OCI-LY7 (cell line): ENCODE results near the gene MPPED1. TPM values are rescaled to one million over a fixed set of nuclear protein-coding genes. Genes with fewer than 3 reads are reported as not detected.

Source experiments
- BruUV-seq: library from RNA; stranded (reverse); fragments of 400-500 nt; replicated peaks from 2 replicates; lab custom pipeline; 2021; lab: Mats Ljungman, UMichigan
- CTCF ChIA-PET: fragments of 300-600 bp; sonication (Branson Sonifier 250); formaldehyde crosslinking; loops from one replicate; lab custom pipeline; 2022; ENCODE audit warnings: antibody characterized with exemption; ENCODE audit not compliant: unreplicated experiment; lab: Charles Lee
- POLR2A ChIA-PET: fragments of 300-600 bp; sonication (Branson Sonifier 250); formaldehyde crosslinking; loops from one replicate; lab custom pipeline; 2022; ENCODE audit warnings: antibody characterized with exemption; lab: Charles Lee
- DNase-seq: peaks from one replicate; pipeline ENCODE4 v3.0.0-alpha.2; 2015; ENCODE audit warnings: low spot score
- H2AFZ ChIP-seq: fragments of 200-600 bp; sonication (generic), shearing (Covaris generic); 2 replicates; pipeline ENCODE4 v1.6.1; 2014; ENCODE audit warnings: mild to moderate bottlenecking, antibody characterized with exemption, low read length, moderate library complexity
- H3K27ac ChIP-seq: fragments of 200-600 bp; sonication (generic); 2 replicates; pipeline ENCODE4 v1.5.1; 2014; ENCODE audit warnings: mixed run types, low read depth, mild to moderate bottlenecking, moderate library complexity, low read length, inconsistent platforms; ENCODE audit not compliant: poor library complexity, severe bottlenecking
- H3K36me3 ChIP-seq: fragments of 200-600 bp; sonication (generic); 2 replicates; pipeline ENCODE4 v1.6.1; 2014; ENCODE audit warnings: mild to moderate bottlenecking, antibody characterized with exemption, low read length, moderate library complexity, mixed read lengths; ENCODE audit not compliant: insufficient read depth
- H3K4me1 ChIP-seq: fragments of 200-600 bp; sonication (generic); 2 replicates; pipeline ENCODE4 v1.5.1; 2014; ENCODE audit warnings: mild to moderate bottlenecking, low read length; ENCODE audit not compliant: insufficient read depth, poor library complexity, severe bottlenecking
- H3K4me2 ChIP-seq: fragments of 200-600 bp; sonication (generic); 2 replicates; pipeline ENCODE4 v1.6.1; 2014; ENCODE audit warnings: mild to moderate bottlenecking, low read length
- H3K4me3 ChIP-seq: fragments of 200-600 bp; sonication (generic); 2 replicates; pipeline ENCODE4 v1.5.1; 2014; ENCODE audit warnings: mild to moderate bottlenecking, low read depth, low read length; ENCODE audit not compliant: poor library complexity, severe bottlenecking
- H3K79me2 ChIP-seq: fragments of 200-600 bp; sonication (generic); 2 replicates; pipeline ENCODE4 v1.6.1; 2016; ENCODE audit warnings: low read depth, mild to moderate bottlenecking, low read length, moderate library complexity, mixed read lengths; ENCODE audit not compliant: insufficient read depth
- H3K9me2 ChIP-seq: fragments of 200-600 bp; sonication (generic); 2 replicates; pipeline ENCODE4 v1.6.1; 2016; ENCODE audit warnings: mild to moderate bottlenecking, low read length, mixed read lengths; ENCODE audit not compliant: insufficient read depth
- H3K9me3 ChIP-seq: fragments of 200-600 bp; sonication (generic); 2 replicates; pipeline ENCODE4 v1.6.1; 2014; ENCODE audit warnings: mild to moderate bottlenecking, mixed run types, low read length, mixed read lengths
- H4K20me1 ChIP-seq: fragments of 200-600 bp; sonication (generic); 2 replicates; pipeline ENCODE4 v1.6.1; 2014; ENCODE audit warnings: mild to moderate bottlenecking, antibody characterized with exemption, low read length, moderate library complexity, mixed read lengths; ENCODE audit not compliant: insufficient read depth
- EZH2phosphoT487 ChIP-seq: fragments of 200-600 bp; sonication (generic); IDR thresholded peaks from 2 replicates; pipeline ENCODE4 v1.6.1; 2018; ENCODE audit warnings: low read depth, borderline replicate concordance, mild to moderate bottlenecking, mixed run types, antibody characterized with exemption, low read length, moderate library complexity, mixed read lengths
- intact Hi-C: fragments of 100-400 bp; cut with micrococcal nuclease; formaldehyde crosslinking; loops from one replicate; pipeline ENCODE4 v1.10.0; 2022; ENCODE audit not compliant: unreplicated experiment
- total RNA-seq, 2 experiments: library from RNA; depleted of rRNA in 1 of 2; stranded (reverse); fragments of >200 nt in 1 of 2; shearing (Covaris generic) in 1 of 2; gene quantifications; 2 replicates each; pipeline ENCODE4 v1.2.3, GENCODE V29; 2014 to 2022
- TF ChIP-seq, protein P1 (sequence below): fragments of 200-600 bp; sonication (generic); conservative IDR thresholded peaks from 2 replicates; pipeline ENCODE4 v1.5.1; 2014; ENCODE audit warnings: mild to moderate bottlenecking, antibody characterized with exemption, low read length, moderate library complexity, mixed read lengths

Gene MPPED1
- total RNA-seq, 2 experiments from 2014 or later, result not detected

DNA sequence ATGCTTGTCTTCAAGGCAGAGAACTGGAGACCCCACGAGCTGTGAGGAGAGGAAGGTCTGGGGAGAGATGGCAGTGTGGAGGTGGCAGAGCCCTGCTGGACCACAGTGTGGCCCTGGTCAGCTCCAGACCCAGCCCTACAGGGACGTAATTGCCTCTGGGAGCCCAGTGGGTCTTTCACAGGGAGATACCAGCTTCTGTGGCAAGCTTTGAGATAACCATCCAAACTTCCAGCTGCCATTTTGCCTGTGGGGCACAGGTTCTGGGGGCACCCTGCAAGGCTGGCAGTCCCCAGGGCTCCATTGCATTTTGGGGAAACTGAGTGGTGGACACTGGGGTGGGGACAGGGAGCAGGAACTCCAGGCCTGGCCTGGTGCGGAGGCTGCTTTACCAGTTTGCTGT is 10.2 kb upstream of the MPPED1 start:
- no peak for TF ChIP-seq EZH2phosphoT487
- TF ChIP-seq, protein P1, sequence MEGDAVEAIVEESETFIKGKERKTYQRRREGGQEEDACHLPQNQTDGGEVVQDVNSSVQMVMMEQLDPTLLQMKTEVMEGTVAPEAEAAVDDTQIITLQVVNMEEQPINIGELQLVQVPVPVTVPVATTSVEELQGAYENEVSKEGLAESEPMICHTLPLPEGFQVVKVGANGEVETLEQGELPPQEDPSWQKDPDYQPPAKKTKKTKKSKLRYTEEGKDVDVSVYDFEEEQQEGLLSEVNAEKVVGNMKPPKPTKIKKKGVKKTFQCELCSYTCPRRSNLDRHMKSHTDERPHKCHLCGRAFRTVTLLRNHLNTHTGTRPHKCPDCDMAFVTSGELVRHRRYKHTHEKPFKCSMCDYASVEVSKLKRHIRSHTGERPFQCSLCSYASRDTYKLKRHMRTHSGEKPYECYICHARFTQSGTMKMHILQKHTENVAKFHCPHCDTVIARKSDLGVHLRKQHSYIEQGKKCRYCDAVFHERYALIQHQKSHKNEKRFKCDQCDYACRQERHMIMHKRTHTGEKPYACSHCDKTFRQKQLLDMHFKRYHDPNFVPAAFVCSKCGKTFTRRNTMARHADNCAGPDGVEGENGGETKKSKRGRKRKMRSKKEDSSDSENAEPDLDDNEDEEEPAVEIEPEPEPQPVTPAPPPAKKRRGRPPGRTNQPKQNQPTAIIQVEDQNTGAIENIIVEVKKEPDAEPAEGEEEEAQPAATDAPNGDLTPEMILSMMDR, result no peak
- Histone ChIP-seq H3K9me2 (no peaks in the 10 kb centered on the region), H3K4me2 (no peak overlapping the region), H3K36me3 (no peaks in the 10 kb centered on the region), H3K4me3 (no peak overlapping the region), H3K9me3 (no peaks in the 10 kb centered on the region), H4K20me1 (no peaks in the 10 kb centered on the region), H3K27ac (no peak overlapping the region), H3K4me1 (no peaks in the 10 kb centered on the region), H3K79me2 (no peaks in the 10 kb centered on the region), H2AFZ (no peak overlapping the region)
- intact Hi-C loops, result no loop called here
- ChIA-PET CTCF (no interaction called here), POLR2A (no interaction called here)
- no peak for DNase-seq
- BruUV-seq, result no TSS peak

DNA sequence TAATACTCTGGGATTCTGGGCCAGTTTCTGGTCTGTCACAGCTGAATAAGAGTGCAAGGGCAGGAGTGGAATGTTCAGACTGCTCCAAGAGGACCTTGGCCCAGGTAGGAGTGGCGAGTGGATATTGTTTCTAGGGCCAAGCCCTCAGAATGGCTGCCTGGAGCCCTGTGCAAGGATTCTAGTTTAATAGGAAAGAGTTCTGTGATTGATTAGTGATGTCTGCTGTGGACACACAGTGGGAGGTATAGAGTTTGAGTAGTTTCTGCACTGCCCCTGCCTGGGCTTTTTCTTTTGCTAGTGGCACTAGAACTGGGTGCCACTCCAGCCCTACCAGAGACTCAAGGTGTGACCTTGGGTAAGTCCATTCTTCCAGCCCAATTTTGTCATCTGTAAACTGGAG is 9.7 kb upstream of the MPPED1 start:
- H4K20me1 ChIP-seq, result no peaks in the 10 kb centered on the region
- TF ChIP-seq EZH2phosphoT487, result no peak
- TF ChIP-seq, protein P1, result no peak
- no peak overlapping the region for H3K4me3 ChIP-seq
- no peak overlapping the region for H2AFZ ChIP-seq
- BruUV-seq, result no TSS peak
- no peak overlapping the region for H3K4me2 ChIP-seq
- peak; percentile 4 for DNase-seq
- H3K9me3 ChIP-seq, result no peaks in the 10 kb centered on the region
- H3K36me3 ChIP-seq, result no peaks in the 10 kb centered on the region
- CTCF ChIA-PET, result no interaction called here
- no peaks in the 10 kb centered on the region for H3K4me1 ChIP-seq
- H3K79me2 ChIP-seq, result no peaks in the 10 kb centered on the region
- H3K9me2 ChIP-seq, result no peaks in the 10 kb centered on the region
- intact Hi-C loops, result no loop called here
- no peak overlapping the region for H3K27ac ChIP-seq
- POLR2A ChIA-PET, result no interaction called here

DNA sequence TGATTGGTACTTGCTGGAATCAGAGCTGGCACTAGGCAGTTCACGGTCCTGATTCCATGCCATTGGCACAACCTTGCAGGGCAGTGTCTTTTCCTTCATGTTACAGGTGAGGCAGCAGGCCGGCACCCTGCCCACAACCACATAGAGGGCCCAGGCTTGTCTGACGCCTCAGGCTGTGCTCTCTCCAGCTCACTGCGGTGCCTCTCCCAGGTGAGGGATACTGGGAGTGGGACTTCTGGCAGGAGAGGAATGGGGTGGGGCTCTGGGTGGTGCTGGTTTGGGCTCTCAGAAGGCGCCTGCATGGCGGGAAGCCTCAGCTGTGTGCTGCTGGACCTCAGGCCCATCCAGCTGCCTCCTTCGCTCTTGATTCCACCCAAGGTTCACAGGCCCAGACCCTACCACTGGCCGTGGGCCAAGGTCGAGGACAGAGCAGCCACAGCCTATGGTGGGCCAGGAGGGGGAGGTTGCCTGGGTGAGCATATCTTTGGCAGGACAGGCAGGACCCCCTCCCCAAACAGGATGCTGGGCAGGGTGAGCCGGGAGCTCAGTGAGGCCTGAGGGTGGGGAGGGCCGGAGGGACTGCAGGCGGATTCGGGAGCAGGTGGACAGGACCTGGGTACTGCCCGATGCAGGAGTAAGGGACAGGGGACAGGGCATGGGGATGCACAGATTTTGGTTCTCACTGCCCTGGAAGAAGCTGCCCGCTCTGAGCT is 7.0 kb upstream of the MPPED1 start:
- POLR2A ChIA-PET, result no interaction called here
- DNase-seq, result no peak
- no TSS peak for BruUV-seq
- Histone ChIP-seq H4K20me1 (no peaks in the 10 kb centered on the region), H3K4me2 (no peak overlapping the region), H3K27ac (no peak overlapping the region), H3K36me3 (no peaks in the 10 kb centered on the region), H3K9me2 (no peaks in the 10 kb centered on the region), H3K4me3 (no peak overlapping the region), H3K79me2 (no peaks in the 10 kb centered on the region), H3K9me3 (no peaks in the 10 kb centered on the region), H3K4me1 (no peaks in the 10 kb centered on the region), H2AFZ (no peak overlapping the region)
- intact Hi-C loops, result no loop called here
- CTCF ChIA-PET, result no interaction called here
- TF ChIP-seq, protein P1, result no peak
- no peak for TF ChIP-seq EZH2phosphoT487
